NB4 (cell line): ENCODE results near the gene RINT1.
"Not testable (repeated sequence)": the region's sequence is repeated elsewhere in the genome, so short reads cannot be mapped to it uniquely, and the experiment has no call there.

Experiments
- DNase-seq: peaks from one replicate; pipeline ENCODE4 v3.0.0; 2010; ENCODE audit warnings: low read depth
- H3K4me3 ChIP-seq: one replicate; pipeline ENCODE4 v1.5.1; 2011; ENCODE audit warnings: mild to moderate bottlenecking, low read depth, low read length, moderate library complexity
- CTCF ChIP-seq: IDR thresholded peaks from one replicate; pipeline ENCODE4 v1.5.1; 2012; ENCODE audit warnings: low read depth, low read length
- MAX ChIP-seq: IDR thresholded peaks from 2 replicates; pipeline ENCODE4 v1.6.1; 2011; ENCODE audit warnings: low read depth, low read length
- MYC ChIP-seq: IDR thresholded peaks from 2 replicates; pipeline ENCODE4 v1.6.1; 2011; ENCODE audit warnings: low read depth, low read length
- POLR2A ChIP-seq: IDR thresholded peaks from 2 replicates; pipeline ENCODE4 v1.6.1; 2011; ENCODE audit warnings: mild to moderate bottlenecking; ENCODE audit not compliant: insufficient read length; ENCODE audit errors: extremely low read depth

RINT1 gene

GRCh38 chr7:105587909-105588635 lies 56.1 kb downstream of the RINT1 start:
- no peak overlapping the region for H3K4me3 ChIP-seq
- TF ChIP-seq MYC = no peak
- no peak for TF ChIP-seq MAX
- no peak for TF ChIP-seq CTCF
- TF ChIP-seq POLR2A = no peak

GRCh38 chr7:105589356-105590077 lies 57.5 kb downstream of the RINT1 start:
- no peak for TF ChIP-seq MYC
- TF ChIP-seq POLR2A = no peak
- TF ChIP-seq CTCF = peak; percentile 89
- peak; percentile 60; the same call in 1 of the 2 replicates for TF ChIP-seq MAX
- H3K4me3 ChIP-seq = no peak overlapping the region
- DNase-seq = peak; percentile 82

More at GRCh38 chr7:105587909-105588635, 56.1 kb downstream of the RINT1 start:
- DNase-seq = peak; percentile 48

DNA sequence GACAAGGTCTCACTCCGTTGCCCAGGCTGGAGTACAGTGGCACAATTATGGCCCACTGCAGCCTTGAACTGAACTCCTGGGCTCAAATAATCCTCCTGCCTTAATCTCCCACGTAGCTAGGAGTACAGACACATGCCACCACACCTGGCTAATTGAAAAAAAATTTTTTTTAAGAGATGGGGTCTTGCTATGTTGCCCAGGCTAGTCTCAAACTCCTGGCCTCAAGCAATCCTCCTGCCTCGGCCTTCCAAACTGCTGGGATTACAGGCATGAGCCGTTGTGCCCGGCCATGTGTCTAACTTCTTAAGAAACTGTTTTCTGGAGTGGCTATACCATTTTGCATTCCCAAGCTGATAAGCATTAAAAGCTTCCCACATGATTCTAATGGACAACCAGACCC lies 58.8 kb downstream of the RINT1 start:
- no peak for DNase-seq
- no peak for TF ChIP-seq MAX
- TF ChIP-seq POLR2A = no peak
- no peak for TF ChIP-seq MYC
- TF ChIP-seq CTCF = no peak
- no peak overlapping the region for H3K4me3 ChIP-seq

DNA sequence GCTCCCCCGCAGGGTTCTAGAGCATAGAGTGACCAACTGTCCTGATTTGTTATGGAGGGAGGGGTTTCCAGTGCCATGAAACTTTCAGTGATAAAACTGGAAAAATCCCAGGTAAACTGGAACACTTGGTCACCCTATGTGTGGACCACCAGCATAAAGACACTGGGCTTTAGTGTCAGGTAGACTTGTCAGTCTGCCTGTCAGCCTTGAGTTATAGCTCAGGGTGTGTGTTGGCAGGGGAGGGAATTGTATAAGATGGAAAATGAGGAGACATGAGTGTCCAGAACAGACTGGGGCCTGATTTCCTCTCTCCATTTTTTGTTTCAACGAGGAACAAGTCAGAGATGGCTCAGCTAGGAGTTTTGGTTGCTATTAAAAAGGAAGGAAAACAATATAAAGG lies 59.5 kb downstream of the RINT1 start:
- H3K4me3 ChIP-seq = no peak overlapping the region
- no peak for TF ChIP-seq MAX
- TF ChIP-seq CTCF = no peak
- no peak for DNase-seq

- TF ChIP-seq MYC = no peak
- no peak for DNase-seq
- no peak overlapping the region for H3K4me3 ChIP-seq
Observed at GRCh38 chr7:105594034-105594433, 62.0 kb downstream of the RINT1 start.

DNA sequence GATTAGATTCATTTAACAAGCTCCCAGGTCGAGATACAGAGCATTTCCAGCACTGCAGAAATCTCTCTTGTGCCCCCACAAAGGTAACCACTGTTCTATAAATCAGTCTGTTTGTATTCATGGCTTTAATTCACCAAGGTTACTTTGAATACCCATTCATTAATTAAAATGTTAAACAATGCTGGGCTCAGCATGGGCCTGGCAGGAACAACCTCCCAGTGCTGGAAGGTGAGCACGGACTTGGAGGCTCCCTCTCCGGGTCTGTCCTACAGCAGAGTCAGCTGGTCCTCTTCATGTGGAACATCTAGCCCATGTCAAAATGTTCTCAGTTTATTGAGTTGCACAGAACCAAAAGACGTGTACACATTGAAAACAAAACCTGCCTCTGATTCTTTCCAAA lies 64.9 kb downstream of the RINT1 start:
- no peak for DNase-seq
- H3K4me3 ChIP-seq = no peak overlapping the region
- no peak for TF ChIP-seq MYC
- TF ChIP-seq CTCF = no peak
- TF ChIP-seq MAX = no peak
- TF ChIP-seq POLR2A = no peak

DNA sequence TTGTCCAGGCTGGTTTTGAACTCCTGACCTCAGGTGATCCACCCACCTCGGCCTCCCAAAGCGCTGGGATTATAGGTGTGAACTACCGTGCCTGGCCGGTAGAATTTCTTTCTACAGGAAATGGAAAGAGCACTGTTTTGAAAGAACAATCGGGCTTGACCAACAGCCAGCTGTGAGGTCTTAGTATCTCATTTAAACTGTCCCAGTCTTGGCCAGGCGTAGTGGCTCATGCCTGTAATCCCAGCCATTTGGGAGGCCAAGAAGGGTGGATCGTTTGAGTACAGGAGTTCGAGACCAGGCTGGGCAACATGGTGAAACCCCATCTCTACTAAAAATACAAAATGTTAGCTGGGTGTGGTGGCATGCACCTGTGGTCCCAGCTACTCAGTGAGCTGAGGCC lies 67.1 kb downstream of the RINT1 start:
- DNase-seq, H3K4me3 ChIP-seq: not testable (repeated sequence)
